Measurements from ENCODE around the gene UBE2E2. TPM values are rescaled to one million over a fixed set of nuclear protein-coding genes. Genes with fewer than 3 reads are reported as not detected.
A peak's percentile ranks its signal among the peaks of the same experiment; 100 is the strongest.

Gene UBE2E2
- total RNA-seq, 2 donors from 2014 or later: 23.2 to 34.5 TPM

- 91 to 97% methylated on average over 6 of the region's 6 CpGs for WGBS, 2 experiments (ENCODE audit: insufficient coverage in 1 of 2, insufficient read length in 1 of 2)
- H3K36me3 Mint-ChIP-seq (ENCODE audit: low read depth): no peaks in the 10 kb centered on the region
These were observed 126.5 kb downstream of the UBE2E2 start for GRCh38 chr3:23329471-23330105.

DNA sequence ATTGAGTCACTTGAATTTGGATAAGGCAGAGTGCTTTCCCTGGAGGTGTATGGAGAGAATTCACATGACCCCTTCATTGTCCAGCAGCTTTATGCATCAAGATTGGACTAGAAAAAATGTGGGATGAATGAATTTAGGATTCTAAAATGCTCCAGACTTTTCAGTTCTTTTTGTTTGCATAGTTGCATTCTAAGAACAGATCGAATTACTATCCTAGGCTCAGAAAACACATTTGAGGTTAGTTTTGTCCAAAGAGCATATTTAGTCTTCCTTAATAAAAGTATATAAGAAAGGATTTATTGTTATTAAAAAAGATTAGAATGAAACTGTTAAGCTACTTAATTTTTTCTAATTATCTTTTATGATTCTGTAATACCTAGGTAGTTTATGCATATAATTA lies 127.4 kb downstream of the UBE2E2 start:
- H3K9me3 Mint-ChIP-seq: peaks cover 2% of the 10 kb centered on the region
- no peak for DNase-seq

More at GRCh38 chr3:23329471-23330105, 126.5 kb downstream of the UBE2E2 start:
- Histone ChIP-seq H3K27ac (ENCODE audit: low read depth, low read length) (no peak overlapping the region), H3K9me3 (ENCODE audit: control insufficient read depth, low read length) (no peaks in the 10 kb centered on the region), H3K9ac (ENCODE audit: extremely low read depth, low read length, poor library complexity, severe bottlenecking) (no peak overlapping the region), H3K4me1 (ENCODE audit: control insufficient read depth, insufficient read depth, low read length) (no peaks in the 10 kb centered on the region), H3K27me3 (ENCODE audit: control insufficient read depth, insufficient read depth, low read length, poor library complexity, severe bottlenecking) (no peaks in the 10 kb centered on the region), H3K36me3 (ENCODE audit: control insufficient read depth, insufficient read depth, low read length) (no peaks in the 10 kb centered on the region), H3K4me3 (ENCODE audit: low read length) (no peak overlapping the region)
- Mint-ChIP-seq H3K27me3 (ENCODE audit: insufficient read depth) (no peaks in the 10 kb centered on the region), H3K27ac (no peak overlapping the region), H3K4me1 (peaks cover 14% of the 10 kb centered on the region), H3K9me3 (peaks cover 4% of the 10 kb centered on the region), H3K4me3 (no peak overlapping the region)
- DNase-seq: no peak
- TF ChIP-seq CTCF (conservative IDR thresholded peaks at IDR 0.05): no peak

DNA sequence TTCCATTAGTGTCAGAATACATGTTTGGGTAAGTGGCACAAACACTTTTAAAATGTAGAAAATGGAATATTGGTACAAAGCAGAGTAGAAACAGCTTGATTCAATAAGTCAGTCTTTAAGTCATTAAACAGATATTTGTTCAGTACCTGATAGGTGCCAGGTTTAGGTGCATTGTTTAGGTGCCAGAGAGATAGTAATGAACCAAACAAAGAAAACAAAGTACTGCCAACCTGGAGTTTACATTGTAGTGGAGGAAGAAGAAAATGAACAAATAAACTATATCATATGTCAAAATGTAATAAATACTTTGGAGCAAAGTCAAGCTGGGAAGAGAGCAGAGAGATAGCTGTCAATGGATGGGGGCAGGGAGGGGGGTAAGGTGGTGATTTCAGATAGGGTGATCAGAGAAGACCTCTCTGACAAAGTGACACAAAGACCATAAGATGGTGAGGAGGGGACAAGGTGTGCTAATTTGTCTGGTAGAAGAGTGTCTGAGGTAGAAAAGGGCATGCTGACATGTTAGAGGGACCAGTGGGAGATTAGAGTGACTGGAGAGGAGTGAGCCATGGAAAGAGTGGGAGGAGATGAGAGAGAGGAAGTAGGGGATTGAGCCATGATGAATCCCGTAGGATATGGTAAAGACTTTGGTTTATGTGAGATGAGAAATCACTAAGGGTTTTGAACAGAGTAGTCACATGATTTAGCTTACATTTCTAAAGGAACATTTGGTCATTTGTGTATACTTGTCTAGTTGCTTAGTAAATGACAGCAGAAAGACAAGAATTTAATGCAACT lies 128.2 kb downstream of the UBE2E2 start:
- DNase-seq: no peak
- no peaks in the 10 kb centered on the region for H3K27me3 ChIP-seq (ENCODE audit: control insufficient read depth, insufficient read depth, low read length, poor library complexity, severe bottlenecking)
- no peaks in the 10 kb centered on the region for H3K9me3 Mint-ChIP-seq
- no peaks in the 10 kb centered on the region for H3K36me3 ChIP-seq (ENCODE audit: control insufficient read depth, insufficient read depth, low read length)
- H3K9me3 ChIP-seq (ENCODE audit: control insufficient read depth, low read length): no peaks in the 10 kb centered on the region
- no peaks in the 10 kb centered on the region for H3K36me3 Mint-ChIP-seq (ENCODE audit: low read depth)
- no peak overlapping the region for H3K9ac ChIP-seq (ENCODE audit: extremely low read depth, low read length, poor library complexity, severe bottlenecking)
- no peaks in the 10 kb centered on the region for H3K4me1 ChIP-seq (ENCODE audit: control insufficient read depth, insufficient read depth, low read length)
- no peak overlapping the region for H3K4me3 ChIP-seq (ENCODE audit: low read length)
- no peak for TF ChIP-seq CTCF (conservative IDR thresholded peaks at IDR 0.05)
- 83% methylated on average over 1 of the region's 1 CpG for WGBS, 2 experiments (ENCODE audit: insufficient coverage in 1 of 2, insufficient read length in 1 of 2)
- H3K27ac Mint-ChIP-seq: peak overlapping the region; percentile 6
- H3K27ac ChIP-seq (ENCODE audit: low read depth, low read length): no peak overlapping the region
- peaks cover 10% of the 10 kb centered on the region for H3K4me1 Mint-ChIP-seq
- H3K27me3 Mint-ChIP-seq (ENCODE audit: insufficient read depth): no peaks in the 10 kb centered on the region
- no peak overlapping the region for H3K4me3 Mint-ChIP-seq

More for the DNA sequence above, 127.4 kb downstream of the UBE2E2 start:
- no peak overlapping the region for H3K27ac Mint-ChIP-seq
- H3K4me3 Mint-ChIP-seq: no peak overlapping the region
- Histone ChIP-seq H3K27me3 (ENCODE audit: control insufficient read depth, insufficient read depth, low read length, poor library complexity, severe bottlenecking) (no peaks in the 10 kb centered on the region), H3K9ac (ENCODE audit: extremely low read depth, low read length, poor library complexity, severe bottlenecking) (no peak overlapping the region), H3K9me3 (ENCODE audit: control insufficient read depth, low read length) (no peaks in the 10 kb centered on the region), H3K4me1 (ENCODE audit: control insufficient read depth, insufficient read depth, low read length) (no peaks in the 10 kb centered on the region), H3K4me3 (ENCODE audit: low read length) (no peak overlapping the region), H3K27ac (ENCODE audit: low read depth, low read length) (no peak overlapping the region), H3K36me3 (ENCODE audit: control insufficient read depth, insufficient read depth, low read length) (no peaks in the 10 kb centered on the region)
- no peak for TF ChIP-seq CTCF (conservative IDR thresholded peaks at IDR 0.05)
- H3K4me1 Mint-ChIP-seq: peaks cover 10% of the 10 kb centered on the region
- 90% methylated on average over 1 of the region's 1 CpG; no CpG with 5 or more reads in 1 of the 2 experiments for WGBS, 2 experiments (ENCODE audit: insufficient coverage in 1 of 2, insufficient read length in 1 of 2)
- H3K36me3 Mint-ChIP-seq (ENCODE audit: low read depth): no peaks in the 10 kb centered on the region
- H3K27me3 Mint-ChIP-seq (ENCODE audit: insufficient read depth): no peaks in the 10 kb centered on the region
